Right renal cortex interstitium (tissue), 3 donors: Measurements from ENCODE around the gene EXOSC3. TPM values are rescaled to one million over a fixed set of nuclear protein-coding genes. Genes with fewer than 3 reads are reported as not detected.
A peak's percentile ranks its signal among the peaks of the same experiment; 100 is the strongest.
"Not testable (repeated sequence)": the region's sequence is repeated elsewhere in the genome, so short reads cannot be mapped to it uniquely, and the experiment has no call there.

Experiments used
- DNase-seq, 3 donors: peaks; one replicate each; pipeline ENCODE4 v3.0.0-alpha.2; 2013; ENCODE audit warnings: low read depth in 3 of 3, low spot score in 2 of 3
- polyA plus RNA-seq, 3 donors: library from polyadenylated mRNA; unstranded; fragments of 120-200 nt; gene quantifications; one replicate each; pipeline ENCODE4 v1.2.1, GENCODE V29; 2013; ENCODE audit not compliant: insufficient read length in 3 of 3

Gene EXOSC3
- polyA plus RNA-seq = 10 to 100 TPM; 37.9 to 44.1 (median 40.7) TPM

DNA sequence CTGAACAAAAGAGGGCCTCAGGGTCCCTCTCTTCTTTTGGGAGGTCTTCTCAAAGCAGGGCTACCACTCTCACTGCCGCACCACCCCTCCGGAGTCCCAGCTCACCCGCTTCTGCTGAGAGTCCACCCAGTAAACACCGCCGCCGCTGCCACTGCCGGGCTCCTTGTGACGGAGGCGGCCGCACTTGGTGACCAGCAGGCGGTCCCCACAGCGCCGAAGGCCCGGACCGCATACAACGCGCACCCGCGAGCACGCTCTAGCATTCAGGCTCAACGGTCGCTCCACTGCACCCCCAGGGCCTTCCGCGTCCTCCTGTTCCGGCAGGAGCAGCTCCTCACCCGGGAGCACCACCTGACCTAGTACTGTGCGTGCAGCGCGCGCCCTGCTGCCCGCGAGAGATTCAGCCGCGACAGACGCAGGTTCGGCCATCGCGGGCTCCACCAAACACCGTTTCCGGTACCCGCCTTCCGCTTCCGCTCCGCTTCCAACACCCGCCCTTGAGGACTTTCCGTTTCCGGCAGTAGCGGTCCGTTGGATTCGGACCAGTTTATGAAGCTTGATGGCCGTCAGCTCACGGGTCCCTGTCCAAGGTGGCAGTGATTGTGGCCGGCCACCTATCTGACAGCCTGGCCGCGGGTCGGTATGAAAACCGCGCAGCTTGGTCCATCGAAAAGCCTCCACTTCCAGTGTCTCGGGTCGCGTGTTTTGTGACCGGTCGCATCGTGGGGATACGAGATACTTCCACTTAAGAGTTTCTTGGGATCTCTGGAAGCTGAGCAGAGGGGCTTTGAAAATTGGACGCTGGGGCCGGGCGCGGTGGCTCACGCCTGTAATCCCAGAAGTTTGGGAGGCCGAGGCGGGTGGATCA, at the start of gene EXOSC3:
EXOSC3 (minus strand) TSS at position 449 of the 868 bp plus-strand sequence; CDS start at position 429, 20 bp downstream.
- peak; percentile 78 to 84 (median 78) for DNase-seq

DNA sequence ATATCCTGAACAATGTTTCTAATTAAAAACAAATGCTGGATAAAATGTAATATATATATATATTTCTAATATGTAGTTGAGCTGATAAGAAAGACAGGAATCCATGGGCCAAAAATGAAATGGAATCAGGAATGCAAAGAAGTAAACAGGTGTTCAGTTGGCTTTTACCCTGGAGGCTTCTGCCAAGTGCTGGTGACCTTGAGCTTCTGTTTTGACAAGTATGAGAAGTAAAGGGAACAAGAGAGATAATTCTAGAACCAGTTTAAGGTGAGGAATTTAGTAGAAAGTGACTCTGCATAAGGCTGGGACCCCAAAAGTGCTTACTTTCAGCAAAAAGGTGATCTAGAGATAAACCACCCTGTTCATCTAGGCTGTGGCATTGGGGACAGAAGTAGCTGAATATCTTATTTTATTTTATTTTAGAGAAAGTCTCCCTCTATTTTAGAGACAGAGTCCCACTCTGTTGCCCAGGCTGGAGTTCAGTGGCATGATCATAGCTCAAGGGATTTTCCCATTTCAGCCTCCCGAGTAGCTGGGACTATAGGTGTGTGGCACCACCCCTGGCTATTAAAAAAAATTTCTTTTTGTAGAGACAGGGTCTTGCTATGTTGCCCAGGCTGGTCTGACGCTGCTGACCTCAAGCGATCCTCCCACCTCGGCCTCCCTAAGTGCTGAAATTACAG, 42.8 kb upstream of the EXOSC3 start:
- no peak for DNase-seq

DNA sequence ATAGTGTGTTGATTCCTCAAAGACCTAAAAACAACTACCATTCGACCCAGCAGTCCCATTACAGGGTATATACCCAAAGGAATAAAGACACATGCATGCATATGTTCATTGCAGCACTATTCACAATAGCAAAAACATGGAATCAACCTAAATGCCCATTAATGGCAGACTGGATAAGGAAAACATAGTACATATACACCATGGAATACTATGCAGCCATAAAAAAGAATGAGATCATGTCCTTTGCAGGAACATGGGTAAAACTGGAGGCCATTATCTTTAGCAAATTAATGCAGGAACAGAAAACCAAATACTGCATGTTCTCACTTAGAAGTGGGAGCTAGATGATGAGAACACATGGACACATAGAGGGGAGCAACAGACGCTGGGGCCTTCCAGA, 40.3 kb upstream of the EXOSC3 start:
- DNase-seq = not testable (repeated sequence)

DNA sequence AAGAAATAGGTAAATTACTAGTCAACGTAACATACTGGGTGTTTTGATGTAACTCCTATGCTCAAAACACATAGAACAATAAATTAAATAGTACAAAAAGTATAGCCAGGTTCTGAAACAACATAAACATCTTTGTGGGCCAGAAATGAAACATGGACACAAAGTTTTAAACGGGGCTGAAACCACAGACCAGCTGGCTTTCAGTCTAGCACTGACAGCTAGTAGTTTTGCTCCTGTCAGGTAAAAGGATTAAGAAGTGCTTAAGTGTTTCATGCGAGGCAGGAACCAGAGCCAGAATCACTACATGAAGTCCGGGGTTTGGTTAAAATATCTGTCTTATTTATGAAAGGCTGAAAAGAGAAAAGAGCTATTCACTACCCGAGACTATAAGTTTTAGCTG, 35.3 kb upstream of the EXOSC3 start:
- DNase-seq = no peak

DNA sequence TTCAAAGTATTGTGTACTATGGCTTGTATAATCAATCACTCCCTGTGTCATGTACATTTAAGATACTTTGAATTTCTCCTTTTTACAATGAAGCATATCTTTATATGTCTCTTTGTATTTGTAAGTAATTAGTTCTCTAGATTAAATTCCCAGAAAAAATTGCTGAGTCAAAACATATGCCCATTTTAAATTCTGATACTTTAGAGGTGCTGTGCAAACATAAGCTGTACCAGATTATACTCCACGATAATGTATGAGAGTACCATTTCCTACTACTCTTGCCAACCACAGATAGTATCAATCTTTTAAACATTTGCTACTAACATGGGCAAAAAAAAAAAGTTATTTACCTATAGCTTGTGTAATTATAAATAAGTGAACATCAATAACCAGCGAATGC, 34.0 kb upstream of the EXOSC3 start:
- DNase-seq = no peak

DNA sequence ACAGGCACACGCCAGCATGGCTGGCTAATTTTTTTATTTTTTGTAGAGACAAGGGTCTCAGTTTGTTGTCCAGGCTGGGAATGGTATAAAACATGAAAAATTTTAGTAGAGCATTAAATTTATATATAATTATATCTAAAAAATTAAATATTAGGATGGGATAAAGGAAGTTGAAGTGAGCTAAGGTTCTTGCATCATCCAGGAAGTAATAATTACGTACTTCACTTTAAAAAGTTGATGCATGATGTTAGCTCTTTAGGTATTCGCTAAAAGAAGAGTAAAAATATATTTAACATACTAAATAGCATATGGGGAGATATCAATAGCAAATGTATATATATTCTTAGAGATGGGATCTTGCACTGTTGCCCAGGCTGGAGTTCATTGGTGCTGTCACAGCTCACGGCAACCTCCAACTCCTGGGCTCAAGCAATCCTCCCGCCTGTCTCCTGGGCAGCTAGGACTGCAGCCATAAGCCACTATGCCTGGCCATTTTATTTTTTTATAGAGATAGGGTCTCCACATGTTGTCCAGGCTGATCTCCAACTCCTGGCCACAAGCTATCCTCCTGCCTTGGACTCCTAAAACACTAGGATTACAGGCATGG, 28.0 kb upstream of the EXOSC3 start:
- no peak for DNase-seq

DNA sequence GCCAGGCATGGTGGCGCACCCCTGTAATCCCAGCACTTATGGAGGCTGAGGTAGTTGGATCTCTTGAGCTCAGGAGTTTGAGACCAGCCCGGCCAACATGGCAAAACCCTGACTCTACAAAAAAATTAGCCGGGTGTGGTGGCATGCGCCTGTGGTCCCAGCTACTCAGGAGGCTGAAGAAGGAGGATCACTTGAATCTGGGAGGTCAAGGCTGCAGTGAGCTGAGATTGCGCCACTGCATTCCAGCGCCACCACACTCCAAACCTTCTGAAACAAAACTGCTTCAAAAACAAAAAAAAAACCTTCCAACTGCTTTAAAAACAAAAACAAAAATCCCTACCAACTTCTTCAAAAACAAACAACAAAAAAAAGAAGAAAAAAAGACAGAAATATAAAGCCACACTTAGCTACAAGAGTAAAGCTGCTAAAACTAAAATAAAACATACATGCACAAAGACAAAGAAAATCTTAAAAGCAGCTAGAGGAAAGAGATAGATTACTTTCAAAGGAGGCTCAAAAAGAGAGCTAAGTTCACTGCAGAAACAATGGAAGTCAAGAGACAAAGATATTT, 27.1 kb upstream of the EXOSC3 start:
- DNase-seq = no peak

DNA sequence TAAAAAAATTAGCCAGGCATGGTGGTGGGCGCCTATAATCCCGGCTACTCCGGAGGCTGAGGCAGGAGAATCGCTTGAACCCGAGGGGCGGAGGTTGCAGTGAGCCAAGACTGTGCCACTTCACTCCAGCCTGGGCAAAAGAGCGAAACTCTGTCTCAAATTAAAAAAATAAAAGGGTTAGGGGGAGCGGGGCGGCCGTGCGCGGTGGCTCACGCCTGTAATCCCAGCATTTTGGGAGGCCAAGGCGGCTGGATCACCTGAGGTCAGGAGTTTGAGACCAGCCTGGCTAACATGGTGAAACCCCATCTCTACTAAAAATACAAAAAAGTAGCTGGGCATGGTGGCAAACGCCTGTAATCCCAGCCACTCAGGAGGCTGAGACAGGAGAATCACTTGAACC, 24.8 kb upstream of the EXOSC3 start:
- not testable (repeated sequence) for DNase-seq

DNA sequence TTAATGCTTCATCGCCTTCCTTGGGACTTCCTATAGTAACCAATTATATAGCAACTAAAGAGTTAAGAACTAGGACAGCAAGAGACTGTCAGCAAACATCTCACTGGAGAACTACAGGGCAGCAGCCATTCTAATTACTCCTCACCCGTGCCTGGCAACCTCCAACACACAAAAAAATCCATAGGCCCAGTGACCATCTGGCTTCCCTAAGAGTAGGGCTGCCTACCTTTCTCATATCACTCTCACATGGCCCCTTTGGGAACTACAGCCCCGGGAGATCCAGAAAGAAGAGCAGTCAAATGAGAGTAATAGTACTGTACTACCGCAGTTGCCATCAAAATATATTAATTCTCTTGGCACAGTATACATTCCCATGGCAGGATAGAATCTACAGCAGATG, 21.4 kb upstream of the EXOSC3 start:
- no peak for DNase-seq

DNA sequence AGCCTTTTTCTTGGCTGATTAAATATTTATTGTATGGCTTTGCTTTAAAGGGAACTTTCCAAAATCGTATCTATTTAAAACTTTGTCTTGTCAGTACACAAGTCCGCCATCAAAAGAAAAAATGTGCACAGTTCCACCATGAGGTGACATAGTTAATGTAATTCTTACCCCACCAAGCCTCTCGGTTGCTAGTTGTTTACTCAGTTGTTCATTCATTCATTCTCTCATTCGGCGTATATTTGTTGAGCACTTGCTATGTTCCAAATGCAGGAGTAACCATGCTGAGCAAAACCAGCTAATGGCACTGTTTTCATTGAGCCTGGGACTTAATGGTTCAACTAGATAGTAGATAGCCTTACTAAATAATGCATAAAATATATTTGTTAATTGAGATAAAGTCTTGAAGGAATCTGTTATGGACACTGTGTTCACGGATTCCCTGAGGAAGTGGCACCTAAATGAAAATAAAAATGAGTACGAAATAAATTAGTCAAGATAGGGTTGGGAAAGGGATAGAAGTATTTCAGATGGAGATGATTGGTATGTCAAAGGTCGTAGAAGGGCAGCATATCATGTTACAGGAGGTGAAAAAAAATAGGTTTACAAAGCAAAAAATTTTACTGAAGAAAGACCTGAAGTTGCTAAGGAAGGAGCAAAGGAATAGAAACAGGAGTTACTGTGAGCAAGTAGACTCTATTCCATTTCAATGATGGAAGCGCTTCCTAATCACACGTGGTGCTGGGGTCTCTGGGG, 17.3 kb upstream of the EXOSC3 start:
- DNase-seq = no peak

DNA sequence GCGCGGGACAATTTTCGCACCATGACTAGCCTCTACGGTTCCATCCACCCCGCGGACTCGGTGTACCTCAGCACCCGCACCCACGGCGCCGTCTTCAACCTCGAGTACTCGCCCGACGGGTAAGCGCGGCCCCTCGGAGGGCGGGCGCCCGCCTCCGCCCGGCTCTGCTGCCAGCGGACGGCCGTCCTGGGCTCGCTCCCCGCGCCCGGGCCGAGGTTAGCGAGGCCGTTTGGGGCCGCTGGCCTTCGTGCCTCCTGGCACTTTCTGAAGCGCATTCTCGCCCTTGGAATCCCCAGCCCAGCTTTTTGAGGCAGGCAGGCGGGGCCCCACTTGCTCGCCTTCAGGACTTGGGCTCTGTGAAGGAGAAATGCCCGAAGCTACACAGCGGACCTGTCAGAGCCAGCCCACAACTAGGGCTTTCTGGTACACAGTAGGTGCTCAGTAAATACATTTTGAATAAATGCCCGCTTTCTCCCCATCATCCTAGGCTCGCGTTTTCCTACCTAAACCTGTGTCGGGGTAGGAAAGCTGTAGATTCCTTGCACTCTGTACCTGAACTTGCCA, 16.5 kb upstream of the EXOSC3 start:
- peak in 1 of 3 donors; percentile 13 for DNase-seq

DNA sequence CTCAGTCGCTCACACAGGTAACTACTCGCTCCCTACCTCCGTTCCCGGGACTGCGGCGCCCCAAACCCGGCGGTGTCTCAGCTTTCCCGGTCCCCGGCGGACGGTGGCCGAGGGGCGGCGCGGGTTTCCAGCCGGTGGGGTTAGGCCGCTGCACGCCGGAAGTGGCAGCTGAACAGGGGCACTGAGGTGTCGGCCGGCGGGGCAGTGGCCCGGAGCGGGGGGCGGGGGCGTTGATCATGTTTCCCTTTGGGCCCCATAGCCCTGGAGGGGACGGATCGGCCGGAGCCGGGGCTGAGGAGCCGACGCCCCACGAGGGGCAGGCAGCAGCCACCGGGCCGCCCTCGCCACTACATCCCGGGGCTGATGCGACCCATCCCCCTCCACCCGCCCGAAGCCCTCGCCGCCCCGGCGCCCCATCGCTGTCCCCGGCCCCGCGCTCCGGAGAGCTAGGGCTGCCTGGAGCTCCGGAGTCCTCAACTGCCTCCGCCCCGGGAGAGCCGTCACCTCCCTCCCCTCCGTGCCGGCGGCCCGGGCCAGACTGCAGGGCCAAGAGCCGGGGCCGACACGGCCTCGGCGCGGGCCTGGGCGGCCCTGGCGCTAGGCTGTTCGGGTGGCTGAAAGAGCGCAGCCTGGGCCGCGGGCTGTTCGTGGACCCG, 15.9 kb upstream of the EXOSC3 start, which contains the start of gene DCAF10:
DCAF10 (plus strand) TSS at position 167 of the 656 bp plus-strand sequence; CDS start at position 237, 70 bp downstream.
- DNase-seq = peak; percentile 58 to 72 (median 65)

DNA sequence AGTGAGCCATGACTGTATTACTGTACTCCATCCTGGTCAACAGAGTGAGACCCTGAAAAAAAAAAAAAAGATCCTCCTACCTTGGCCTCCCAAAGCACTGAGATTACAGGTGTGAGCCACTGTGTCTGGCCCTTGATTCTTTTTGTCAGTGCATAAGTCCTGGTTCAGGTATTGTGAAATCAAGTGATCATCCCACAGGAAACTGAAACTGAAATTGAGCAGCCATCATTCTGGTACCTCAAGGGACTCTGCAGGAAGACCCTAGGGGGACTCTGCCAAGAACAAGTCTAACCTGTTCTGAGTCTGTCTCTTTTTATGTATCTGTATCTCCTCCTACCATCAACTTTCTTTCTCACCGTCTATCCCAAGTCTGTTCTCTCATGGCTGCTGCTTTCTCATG, 13.8 kb upstream of the EXOSC3 start:
- DNase-seq = no peak

DNA sequence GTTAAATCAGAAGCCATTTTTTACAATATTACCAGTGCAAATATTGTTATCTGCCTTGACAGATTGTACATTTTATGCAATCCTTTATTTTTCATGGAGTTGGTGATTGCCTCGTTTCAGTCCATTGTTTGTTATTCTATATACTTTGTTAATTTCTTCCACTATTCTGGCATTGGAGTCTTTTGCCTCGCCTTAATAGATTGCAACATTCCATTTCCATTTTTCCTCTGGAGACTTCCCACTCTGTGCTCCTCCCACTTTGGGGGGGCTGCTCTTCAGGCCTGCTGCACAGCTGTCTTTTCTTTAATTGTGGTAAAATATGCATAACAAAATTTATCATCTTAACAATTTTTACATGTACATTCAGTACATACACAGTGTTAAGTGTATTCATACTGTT, 11.4 kb upstream of the EXOSC3 start:
- no peak for DNase-seq

DNA sequence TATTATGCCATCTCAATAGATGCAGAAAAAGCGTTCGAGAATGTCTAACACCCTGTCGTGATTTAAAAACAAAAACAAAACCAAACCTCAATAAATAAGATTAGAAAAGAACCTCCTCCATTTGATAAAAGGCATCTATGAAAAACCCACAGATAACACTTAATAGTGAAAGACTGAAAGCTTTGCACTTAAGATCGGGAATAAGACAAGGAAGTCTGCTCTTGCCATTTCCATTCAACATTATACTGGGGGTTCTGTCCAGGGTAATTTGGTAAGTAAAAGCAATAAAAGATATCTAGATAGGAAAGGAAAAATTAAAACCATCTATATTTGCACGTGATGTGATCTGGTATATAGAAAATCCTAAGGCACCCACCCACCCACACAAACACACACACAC, 7.3 kb upstream of the EXOSC3 start:
- DNase-seq = no peak

DNA sequence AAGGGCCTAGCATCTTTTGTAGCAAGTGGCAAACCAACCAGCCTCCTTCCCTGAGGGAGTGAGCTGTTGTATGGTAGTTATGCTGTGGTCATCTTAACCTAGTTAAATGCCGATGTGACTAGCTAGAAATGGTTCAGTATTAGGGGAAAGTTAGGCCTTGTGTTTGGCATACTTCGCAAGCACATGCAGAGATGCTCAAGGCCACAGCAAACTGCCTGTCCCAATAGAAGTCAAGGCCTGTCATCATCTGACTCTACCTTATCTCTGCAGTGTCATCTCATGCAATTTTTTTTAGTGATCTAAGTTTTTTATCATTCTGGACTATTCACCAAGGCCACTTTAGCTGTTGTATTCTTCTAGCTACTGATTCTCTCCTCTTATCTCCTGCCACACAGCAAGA, 5.2 kb upstream of the EXOSC3 start:
- DNase-seq = no peak

DNA sequence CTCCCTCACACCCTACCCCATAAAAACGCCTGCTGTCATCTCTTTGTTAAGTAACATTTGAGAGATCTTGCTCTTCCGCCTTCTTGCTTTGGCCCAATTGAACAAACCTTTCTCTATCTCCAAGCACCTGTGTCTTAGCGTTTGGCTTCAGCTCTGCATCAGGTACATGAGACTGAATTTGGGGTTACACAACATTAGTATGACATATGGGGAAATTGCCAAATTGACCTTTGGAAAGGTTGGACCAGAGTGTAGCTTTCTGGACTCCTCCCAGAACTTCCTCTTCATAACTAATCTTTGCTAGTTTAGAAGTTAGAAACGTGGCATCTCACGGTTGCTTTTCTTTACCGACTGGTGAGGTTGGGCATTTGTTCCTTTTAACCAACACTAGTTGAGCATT, 3.5 kb upstream of the EXOSC3 start:
- no peak for DNase-seq

DNA sequence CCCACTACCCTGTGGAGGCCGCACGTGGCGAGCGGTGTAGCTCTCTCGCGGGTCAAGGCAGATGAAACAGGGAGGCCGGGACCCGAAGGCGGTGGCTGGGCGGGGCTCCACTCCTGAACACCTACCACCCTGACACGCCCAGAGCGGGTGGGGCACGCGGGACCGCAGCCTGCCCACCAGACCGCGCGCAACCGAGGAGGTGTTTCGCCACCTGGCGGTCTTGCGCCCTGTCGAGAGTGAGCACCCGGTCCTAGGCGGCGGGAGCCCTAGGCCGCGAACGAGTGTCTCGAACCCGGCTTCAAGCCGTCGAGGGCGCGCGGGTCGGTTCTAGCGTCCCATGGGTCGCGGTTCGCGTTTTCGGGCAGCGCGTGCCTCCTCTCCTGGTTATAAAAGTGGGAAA, 2.2 kb upstream of the EXOSC3 start:
- DNase-seq = no peak

DNA sequence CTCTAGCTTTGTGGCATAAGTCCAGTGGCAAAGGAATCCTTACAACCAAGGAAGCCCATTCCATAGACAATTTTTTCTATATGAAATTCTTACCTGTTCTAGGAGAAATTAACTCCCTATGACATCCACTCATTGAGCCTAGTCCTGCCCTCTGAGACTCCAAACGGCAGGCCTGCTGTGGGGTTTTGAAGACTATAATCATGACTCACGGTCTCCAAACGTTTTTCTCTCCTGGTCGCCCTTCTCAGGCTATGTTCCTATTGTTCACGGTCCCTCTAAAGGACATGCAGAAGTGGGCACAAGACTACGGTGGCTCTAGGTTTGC, 611 bp downstream of the EXOSC3 start:
- no peak for DNase-seq

DNA sequence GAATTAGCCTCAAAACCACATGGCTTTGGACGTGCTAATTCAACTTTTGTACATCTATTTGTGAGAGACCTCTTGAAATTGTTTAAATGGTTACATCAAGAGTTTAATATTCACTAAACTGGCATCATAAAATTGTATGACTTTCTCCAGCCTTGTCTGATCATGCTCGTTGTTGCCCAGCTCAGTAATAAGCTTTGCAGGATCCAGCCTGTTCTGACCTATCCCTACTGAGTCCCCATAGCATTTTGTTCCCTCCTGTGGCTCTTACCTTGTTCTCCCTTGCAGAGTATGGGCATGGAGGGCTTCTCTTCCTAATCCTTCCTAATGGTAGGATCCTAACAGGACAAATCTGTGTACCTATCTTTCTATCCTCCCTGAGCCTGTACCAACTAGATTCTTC, 6.3 kb downstream of the EXOSC3 start:
- DNase-seq = no peak
